Embryonic facial prominence (tissue), 1 donor: ENCODE data around the gene NR5A2.

Source experiments
- DNase-seq: peaks from one replicate; pipeline ENCODE4 v3.0.0-alpha.2; 2016; ENCODE audit errors: extremely low spot score

NR5A2 gene

GRCh38 chr1:200035956-200036618 is 8.6 kb downstream of the NR5A2 start:
- DNase-seq, result no peak

- no peak for DNase-seq
Measured at GRCh38 chr1:200036619-200037270, 9.2 kb downstream of the NR5A2 start.

GRCh38 chr1:200037501-200037900 is 10.0 kb downstream of the NR5A2 start:
- no peak for DNase-seq

- no peak for DNase-seq
Measured at GRCh38 chr1:200037904-200038303, 10.4 kb downstream of the NR5A2 start.

- DNase-seq, result no peak
Measured at GRCh38 chr1:200038325-200038980, 10.9 kb downstream of the NR5A2 start.

- no peak for DNase-seq
Measured at GRCh38 chr1:200038981-200039848, 11.7 kb downstream of the NR5A2 start.

- no peak for DNase-seq
Measured at GRCh38 chr1:200039849-200040474, 12.5 kb downstream of the NR5A2 start.

GRCh38 chr1:200040481-200041138 is 13.1 kb downstream of the NR5A2 start:
- no peak for DNase-seq

GRCh38 chr1:200041337-200042118 is 14.0 kb downstream of the NR5A2 start:
- no peak for DNase-seq

- DNase-seq, result no peak
Measured at GRCh38 chr1:200042119-200042551, 14.6 kb downstream of the NR5A2 start.

GRCh38 chr1:200042552-200043335 is 15.2 kb downstream of the NR5A2 start:
- DNase-seq, result no peak

- DNase-seq, result no peak
Measured at GRCh38 chr1:200043336-200043668, 15.8 kb downstream of the NR5A2 start.

- no peak for DNase-seq
Measured at GRCh38 chr1:200046115-200046514, 18.6 kb downstream of the NR5A2 start.

- DNase-seq, result no peak
Measured at GRCh38 chr1:200048244-200048643, 20.7 kb downstream of the NR5A2 start.

GRCh38 chr1:200049810-200050209 is 22.3 kb downstream of the NR5A2 start:
- DNase-seq, result no peak

GRCh38 chr1:200051620-200052019 is 24.1 kb downstream of the NR5A2 start:
- DNase-seq, result no peak

GRCh38 chr1:200053091-200053490 is 25.6 kb downstream of the NR5A2 start:
- no peak for DNase-seq

GRCh38 chr1:200053646-200054045 is 26.1 kb downstream of the NR5A2 start:
- no peak for DNase-seq

- DNase-seq, result no peak
Measured at GRCh38 chr1:200058341-200058740, 30.8 kb downstream of the NR5A2 start.

- no peak for DNase-seq
Measured at GRCh38 chr1:200062143-200062542, 34.6 kb downstream of the NR5A2 start.
